Measurements from ENCODE around the gene CCL22.
A peak's percentile ranks its signal among the peaks of the same experiment; 100 is the strongest.

Gene CCL22

GRCh38 chr16:57357330-57358085 is 1.1 kb upstream of the CCL22 start:
- H3K4me3 ChIP-seq (ENCODE audit: low read depth, low read length) = peak overlapping the region; percentile 19
- TF ChIP-seq CTCF (IDR thresholded peaks at IDR 0.05; ENCODE audit: borderline replicate concordance, insufficient read depth, low read depth, low read length) = no peak

GRCh38 chr16:57358086-57358420 is 530 bp upstream of the CCL22 start:
- peak overlapping the region; percentile 19 for H3K4me3 ChIP-seq (ENCODE audit: low read depth, low read length)
- no peak for TF ChIP-seq CTCF (IDR thresholded peaks at IDR 0.05; ENCODE audit: borderline replicate concordance, insufficient read depth, low read depth, low read length)

- TF ChIP-seq CTCF (IDR thresholded peaks at IDR 0.05; ENCODE audit: borderline replicate concordance, insufficient read depth, low read depth, low read length) = no peak
- peak overlapping the region; percentile 65 for H3K4me3 ChIP-seq (ENCODE audit: low read depth, low read length)
Observed at GRCh38 chr16:57360321-57360935, 1.8 kb downstream of the CCL22 start.

GRCh38 chr16:57361404-57361803 is 2.8 kb downstream of the CCL22 start:
- TF ChIP-seq CTCF (IDR thresholded peaks at IDR 0.05; ENCODE audit: borderline replicate concordance, insufficient read depth, low read depth, low read length) = no peak

GRCh38 chr16:57364143-57364542 is 5.6 kb downstream of the CCL22 start:
- no peak for TF ChIP-seq CTCF (IDR thresholded peaks at IDR 0.05; ENCODE audit: borderline replicate concordance, insufficient read depth, low read depth, low read length)
- H3K4me3 ChIP-seq (ENCODE audit: low read depth, low read length) = no peak overlapping the region

More at GRCh38 chr16:57361404-57361803, 2.8 kb downstream of the CCL22 start:
- peak overlapping the region; percentile 65 for H3K4me3 ChIP-seq (ENCODE audit: low read depth, low read length)

- no peak overlapping the region for H3K4me3 ChIP-seq (ENCODE audit: low read depth, low read length)
- TF ChIP-seq CTCF (IDR thresholded peaks at IDR 0.05; ENCODE audit: borderline replicate concordance, insufficient read depth, low read depth, low read length) = no peak
Observed at GRCh38 chr16:57366544-57367040, 8.0 kb downstream of the CCL22 start.

All from GM12875 (cell line).